Lung (tissue), 12 donors: ENCODE data around the gene ZNF180. TPM values are rescaled to one million over a fixed set of nuclear protein-coding genes. Genes with fewer than 3 reads are reported as not detected.

ENCODE experiments used
- ATAC-seq: fragments of 200-7000 bp; cut with Tn5 transposase; one replicate; pipeline ENCODE4 v1.9.1; 2020; ENCODE audit warnings: moderate number of reproducible peaks; ENCODE audit not compliant: insufficient read depth, low FRiP score
- DNase-seq, 3 donors: peaks; one replicate each; pipeline ENCODE4 v3.0.0-alpha.2; 2013 to 2017
- H3K27ac ChIP-seq, 2 donors: one replicate each; pipeline ENCODE4 v1.5.1; 2013; ENCODE audit warnings: mild to moderate bottlenecking in 2 of 2, moderate library complexity in 2 of 2, control low read depth in 1 of 2, inconsistent platforms in 1 of 2, low read depth in 1 of 2, low read length in 1 of 2
- H3K27me3 ChIP-seq, 3 donors: one replicate each; pipeline ENCODE4 v1.5.1; 2013; ENCODE audit warnings: low read length in 2 of 3; ENCODE audit not compliant: control insufficient read depth in 3 of 3, insufficient read depth in 3 of 3
- H3K36me3 ChIP-seq, 4 donors: one replicate each; pipeline ENCODE4 v1.5.1; 2013; ENCODE audit warnings: low read length in 4 of 4, mild to moderate bottlenecking in 1 of 4, moderate library complexity in 1 of 4; ENCODE audit not compliant: control insufficient read depth in 4 of 4, insufficient read depth in 4 of 4
- H3K4me1 ChIP-seq, 5 donors: one replicate each; pipeline ENCODE4 v1.5.1; 2013; ENCODE audit warnings: low read length in 5 of 5, mild to moderate bottlenecking in 2 of 5, moderate library complexity in 1 of 5; ENCODE audit not compliant: control insufficient read depth in 5 of 5, insufficient read depth in 5 of 5
- H3K4me3 ChIP-seq: one replicate; pipeline ENCODE4 v1.5.1; 2013; ENCODE audit warnings: mild to moderate bottlenecking, control low read depth, moderate library complexity
- H3K9ac ChIP-seq, 2 donors: one replicate each; pipeline ENCODE4 v1.5.1; 2013; ENCODE audit warnings: low read length in 2 of 2, control low read depth in 1 of 2; ENCODE audit not compliant: insufficient read depth in 1 of 2
- H3K9me3 ChIP-seq, 4 donors: one replicate each; pipeline ENCODE4 v1.5.1; 2013; ENCODE audit warnings: low read length in 3 of 4, mild to moderate bottlenecking in 1 of 4, moderate library complexity in 1 of 4; ENCODE audit not compliant: control insufficient read depth in 4 of 4, insufficient read depth in 3 of 4
- WGBS, 2 donors: extraction: QIAGEN DNeasy Blood & Tissue Kit; methylation state at CpG; one replicate each; pipeline ENCODE4 v1.1.7; 2013; 5-methylcytosine and 5-hydroxymethylcytosine counted together
- polyA plus RNA-seq, 2 donors: library from polyadenylated mRNA; stranded (reverse); fragments of 200-250 nt; gene quantifications; one replicate each; pipeline ENCODE4 v1.2.1, GENCODE V29; 2013
- total RNA-seq, 2 donors: library from RNA; depleted of rRNA in 1 of 2; stranded (reverse); fragments of >200 nt in 1 of 2; gene quantifications; one replicate each; pipeline ENCODE4 v1.2.1, GENCODE V29; 2014 to 2021
- TF ChIP-seq, protein P1 (sequence below): IDR thresholded peaks from 2 replicates; pipeline ENCODE4 v1.5.1; 2012; ENCODE audit warnings: mild to moderate bottlenecking; ENCODE audit errors: control extremely low read depth, extremely low read depth
- donor health status: control.
- donor health status: control.
- donor health status: Bipolar disorder and iron deficiency.
- donor health status: healthy.
- donor health status: DM: yes; HTN: yes; CAD: no.

ZNF180 gene
- total and polyA plus RNA-seq, 4 donors, result 3.0 to 12.7 (median 6.9) TPM

DNA sequence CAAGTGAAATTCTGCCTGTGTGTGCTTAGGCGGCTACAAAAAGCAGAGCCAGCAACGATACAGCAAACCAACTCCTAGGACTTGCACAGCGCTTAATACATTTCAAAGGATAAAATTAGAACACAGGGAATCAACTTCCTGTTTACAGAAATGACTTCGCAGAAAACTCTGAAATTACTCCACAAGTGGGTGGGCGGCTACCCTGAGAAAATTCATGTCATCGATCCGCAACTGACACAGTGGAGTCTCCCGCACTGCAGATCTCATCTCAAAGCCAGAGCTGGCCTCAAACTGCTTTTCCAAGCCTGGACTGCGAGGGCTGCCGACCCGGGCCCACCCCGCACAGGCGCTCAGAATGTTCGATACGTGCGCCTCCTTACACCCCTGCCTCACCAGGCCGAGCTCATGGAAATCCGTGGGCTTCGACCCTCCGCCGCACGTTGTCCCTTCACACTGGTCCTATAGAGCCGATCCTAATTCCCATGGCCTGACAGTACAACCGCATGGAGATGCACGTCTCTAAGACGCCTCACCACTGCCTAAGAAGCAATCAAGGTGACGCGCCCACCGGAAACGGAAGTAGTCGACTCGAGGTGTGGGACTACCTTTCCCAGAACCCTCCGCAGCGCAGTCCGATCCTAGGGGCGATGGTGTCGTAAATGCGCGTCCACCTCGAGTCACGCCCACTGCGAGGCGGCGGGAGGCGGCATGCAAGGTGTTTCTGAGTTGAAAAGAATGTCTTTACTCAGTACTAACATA is 52.2 kb downstream of the ZNF180 start, which contains the start of gene ZNF229:
ZNF229 (minus strand) TSS at position 557 of the 759 bp plus-strand sequence. CDS start 5,625 bp downstream, outside the sequence.
- WGBS, 2 donors, result 3 to 4% methylated on average over 45 of the region's 45 CpGs
- Histone ChIP-seq H3K9ac (peak within 1 kb of the TSS; percentile 27 to 55), H3K4me3 (peak within 1 kb of the TSS; percentile 41), H3K36me3 (peaks cover 0 to 40% (median 17%) of the 10 kb centered on the region in 4 donors), H3K27ac (peak within 1 kb of the TSS in 1 of 2 donors; percentile 56), H3K4me1 (peaks cover 0 to 11% (median 3%) of the 10 kb centered on the region in 5 donors), H3K27me3 (no peaks in the 10 kb centered on the region), H3K9me3 (peaks cover under 1 to 50% (median 16%) of the 10 kb centered on the region in 4 donors)
- DNase-seq, result peak; percentile 91 to 96 (median 95)
- TF ChIP-seq, protein P1, sequence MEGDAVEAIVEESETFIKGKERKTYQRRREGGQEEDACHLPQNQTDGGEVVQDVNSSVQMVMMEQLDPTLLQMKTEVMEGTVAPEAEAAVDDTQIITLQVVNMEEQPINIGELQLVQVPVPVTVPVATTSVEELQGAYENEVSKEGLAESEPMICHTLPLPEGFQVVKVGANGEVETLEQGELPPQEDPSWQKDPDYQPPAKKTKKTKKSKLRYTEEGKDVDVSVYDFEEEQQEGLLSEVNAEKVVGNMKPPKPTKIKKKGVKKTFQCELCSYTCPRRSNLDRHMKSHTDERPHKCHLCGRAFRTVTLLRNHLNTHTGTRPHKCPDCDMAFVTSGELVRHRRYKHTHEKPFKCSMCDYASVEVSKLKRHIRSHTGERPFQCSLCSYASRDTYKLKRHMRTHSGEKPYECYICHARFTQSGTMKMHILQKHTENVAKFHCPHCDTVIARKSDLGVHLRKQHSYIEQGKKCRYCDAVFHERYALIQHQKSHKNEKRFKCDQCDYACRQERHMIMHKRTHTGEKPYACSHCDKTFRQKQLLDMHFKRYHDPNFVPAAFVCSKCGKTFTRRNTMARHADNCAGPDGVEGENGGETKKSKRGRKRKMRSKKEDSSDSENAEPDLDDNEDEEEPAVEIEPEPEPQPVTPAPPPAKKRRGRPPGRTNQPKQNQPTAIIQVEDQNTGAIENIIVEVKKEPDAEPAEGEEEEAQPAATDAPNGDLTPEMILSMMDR, result no peak
- ATAC-seq, result peak; percentile 58

DNA sequence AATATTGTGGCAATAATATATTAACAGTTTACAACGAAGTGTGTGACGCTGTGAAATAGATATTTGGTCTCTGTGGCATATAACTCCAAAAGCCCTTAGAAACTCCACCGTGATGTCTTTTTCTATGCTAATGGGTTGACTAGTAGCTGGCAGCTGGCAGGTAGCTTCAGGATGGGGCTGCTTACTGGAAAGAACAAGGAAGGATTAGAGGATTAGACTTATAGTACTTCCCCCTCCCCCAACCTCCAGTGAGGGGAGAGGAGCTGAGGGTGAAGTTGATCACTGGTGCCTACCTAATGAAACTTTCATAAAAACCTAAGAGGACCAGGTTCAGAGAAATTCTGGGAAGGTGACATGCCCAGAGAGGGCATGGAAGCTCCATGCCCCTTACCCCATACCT is 61.9 kb downstream of the ZNF180 start:
- Histone ChIP-seq H3K4me1 (no peaks in the 10 kb centered on the region), H3K27me3 (no peaks in the 10 kb centered on the region), H3K36me3 (peaks cover 4 to 72% (median 39%) of the 10 kb centered on the region in 4 donors), H3K9ac (no peak overlapping the region), H3K4me3 (no peak overlapping the region), H3K27ac (no peak overlapping the region), H3K9me3 (peaks cover 8 to 42% (median 25%) of the 10 kb centered on the region in 4 donors)
- no peak for DNase-seq
- ATAC-seq, result no peak
- TF ChIP-seq, protein P1, result no peak
- WGBS, 2 donors, result 98 to 99% methylated on average over 3 of the region's 3 CpGs

DNA sequence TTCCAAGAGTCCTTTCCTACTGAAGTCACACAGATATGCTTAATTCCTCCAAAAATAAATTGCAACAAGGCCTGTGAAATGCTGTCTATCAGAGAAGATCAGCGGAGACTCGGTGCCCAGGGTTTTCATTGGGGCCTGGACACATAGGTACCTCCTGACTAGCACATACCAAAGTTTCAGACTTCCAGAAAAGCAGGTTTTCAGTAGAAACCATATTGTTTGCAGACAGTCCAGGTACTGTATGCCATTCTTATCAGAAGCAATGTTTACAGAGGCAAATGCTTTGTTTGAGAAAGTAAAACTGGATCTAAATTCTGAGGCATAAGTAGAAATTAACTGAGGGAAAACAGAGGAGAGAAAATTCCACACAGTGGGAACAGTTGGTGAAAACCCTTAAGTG is 64.9 kb downstream of the ZNF180 start:
- Histone ChIP-seq H3K9me3 (peaks cover 8 to 47% (median 29%) of the 10 kb centered on the region in 4 donors), H3K36me3 (peaks cover 8 to 70% (median 45%) of the 10 kb centered on the region in 4 donors)

More for the DNA sequence above, 64.9 kb downstream of the ZNF180 start:
- Histone ChIP-seq H3K27ac (no peak overlapping the region), H3K9ac (no peak overlapping the region), H3K4me3 (no peak overlapping the region), H3K4me1 (no peaks in the 10 kb centered on the region), H3K27me3 (no peaks in the 10 kb centered on the region)
- no peak for DNase-seq
- 89 to 96% methylated on average over 2 of the region's 2 CpGs for WGBS, 2 donors
- TF ChIP-seq, protein P1, result no peak
- no peak for ATAC-seq
